SK-N-SH (cell line): Measurements from ENCODE around the gene LONRF3. TPM values are rescaled to one million over a fixed set of nuclear protein-coding genes. Genes with fewer than 3 reads are reported as not detected.

ENCODE experiments used
- CTCF ChIA-PET: fragments of 300-600, 350-600 bp; formaldehyde crosslinking; extraction: SDS; loops from one replicate; lab custom pipeline; 2021; lab: Yijun Ruan, JAX
- POLR2A ChIA-PET: fragments of 350-600 bp; sonication (Branson Sonifier 250); formaldehyde crosslinking; extraction: SDS; loops from one replicate; lab custom pipeline; 2020; ENCODE audit warnings: antibody characterized with exemption, inconsistent platforms; lab: Yijun Ruan, JAX
- DNase-seq: peaks from one replicate; pipeline ENCODE4 v3.0.0; 2012
- H2AFZ ChIP-seq: fragments of 200-600 bp; sonication (generic); 2 replicates; pipeline ENCODE4 v1.8.1; 2016; ENCODE audit warnings: antibody characterized with exemption, mild to moderate bottlenecking, low read depth
- H3F3A ChIP-seq: fragments of 200-600 bp; sonication (generic); replicated peaks from 2 replicates; pipeline ENCODE3; 2016; ENCODE audit warnings: antibody characterized with exemption, mild to moderate bottlenecking; ENCODE audit not compliant: insufficient read depth
- H3K27ac ChIP-seq, 2 experiments: fragments of 200-500 bp in 1 of 2; fragments of 200-600 bp in 1 of 2; sonication (Bioruptor generic) in 1 of 2; sonication (generic), shearing (Covaris generic) in 1 of 2; 2 replicates each; pipeline versions ENCODE4 v1.5.1 to v1.6.1; 2014 to 2016; ENCODE audit warnings: low read depth in 2 of 2, inconsistent platforms in 1 of 2, low read length in 1 of 2, mild to moderate bottlenecking in 1 of 2, mixed read lengths in 1 of 2
- H3K27me3 ChIP-seq: fragments of 200-600 bp; sonication (generic), shearing (Covaris generic); 2 replicates; pipeline ENCODE4 v1.6.1; 2016; ENCODE audit warnings: mixed run types; ENCODE audit not compliant: insufficient read depth
- H3K36me3 ChIP-seq, 2 experiments: fragments of 200-500 bp in 1 of 2; fragments of 200-600 bp in 1 of 2; sonication (Bioruptor generic) in 1 of 2; sonication (generic) in 1 of 2; replicated peaks in 1 of 2; 2 replicates each; pipeline versions ENCODE3 to v1.5.1; 2014 to 2016; ENCODE audit warnings: low read length in 1 of 2, mild to moderate bottlenecking in 1 of 2; ENCODE audit not compliant: insufficient read depth in 2 of 2, control insufficient read depth in 1 of 2
- H3K4me1 ChIP-seq, 2 experiments: fragments of 200-500 bp in 1 of 2; fragments of 200-600 bp in 1 of 2; sonication (Bioruptor generic) in 1 of 2; sonication (generic), shearing (Covaris generic) in 1 of 2; 2 replicates each; pipeline versions ENCODE4 v1.5.1 to v1.6.1; 2014 to 2016; ENCODE audit warnings: low read depth in 1 of 2, low read length in 1 of 2, mixed run types in 1 of 2; ENCODE audit not compliant: insufficient read depth in 2 of 2, control insufficient read depth in 1 of 2
- H3K4me2 ChIP-seq: fragments of 200-600 bp; sonication (generic), shearing (Covaris generic); 2 replicates; pipeline ENCODE4 v1.6.1; 2017; ENCODE audit warnings: mixed run types
- H3K4me3 ChIP-seq, 2 experiments: fragments of 200-500 bp in 1 of 2; fragments of 200-600 bp in 1 of 2; sonication (Bioruptor generic) in 1 of 2; sonication (generic), shearing (Covaris generic) in 1 of 2; 2 replicates each; pipeline versions ENCODE4 v1.5.1 to v1.8.1; 2014 to 2016; ENCODE audit warnings: low read depth in 2 of 2, inconsistent platforms in 1 of 2, low read length in 1 of 2, mild to moderate bottlenecking in 1 of 2, mixed read lengths in 1 of 2, moderate library complexity in 1 of 2
- H3K79me2 ChIP-seq: fragments of 200-600 bp; sonication (generic); 2 replicates; pipeline ENCODE4 v1.8.1; 2017; ENCODE audit warnings: mild to moderate bottlenecking; ENCODE audit not compliant: insufficient read depth
- H3K9ac ChIP-seq: fragments of 200-600 bp; sonication (generic); 2 replicates; pipeline ENCODE4 v1.6.1; 2017; ENCODE audit warnings: mixed run types
- H3K9me2 ChIP-seq: fragments of 200-600 bp; sonication (generic); 2 replicates; pipeline ENCODE4 v1.6.1; 2017; ENCODE audit warnings: mixed run types
- H3K9me3 ChIP-seq: fragments of 200-600 bp; sonication (generic); 2 replicates; pipeline ENCODE4 v1.6.1; 2017; ENCODE audit warnings: mixed run types, mild to moderate bottlenecking, moderate library complexity
- H4K20me1 ChIP-seq: fragments of 200-600 bp; sonication (generic); 2 replicates; pipeline ENCODE4 v1.6.1; 2017; ENCODE audit warnings: mild to moderate bottlenecking, mixed run types; ENCODE audit not compliant: insufficient read depth
- FOSL2 ChIP-seq: IDR thresholded peaks from 2 replicates; pipeline ENCODE4 v1.4.0; 2012; ENCODE audit warnings: low read depth, mild to moderate bottlenecking, moderate library complexity, borderline replicate concordance
- FOXJ3 ChIP-seq: sonication (generic); formaldehyde crosslinking; IDR thresholded peaks from 2 replicates; pipeline ENCODE4 v1.5.1; 2020; ENCODE audit warnings: mild to moderate bottlenecking, missing genetic modification reagents
- FOXM1 ChIP-seq: IDR thresholded peaks from 2 replicates; pipeline ENCODE4 v1.4.0; 2012; ENCODE audit warnings: low read depth, mild to moderate bottlenecking
- GATA2 ChIP-seq: sonication (generic); formaldehyde crosslinking; IDR thresholded peaks from 2 replicates; pipeline ENCODE4 v1.5.0; 2020; ENCODE audit warnings: mild to moderate bottlenecking, missing genetic modification reagents
- MEF2A ChIP-seq: IDR thresholded peaks from 2 replicates; pipeline ENCODE4 v1.4.0; 2012; ENCODE audit warnings: low read depth, borderline replicate concordance
- NFIC ChIP-seq: IDR thresholded peaks from 2 replicates; pipeline ENCODE4 v1.4.0; 2012; ENCODE audit warnings: borderline replicate concordance
- NRF1 ChIP-seq: IDR thresholded peaks from 2 replicates; pipeline ENCODE4 v1.6.1; 2012; ENCODE audit warnings: low read depth, mild to moderate bottlenecking, low read length
- RAD21 ChIP-seq: IDR thresholded peaks from 2 replicates; pipeline ENCODE4 v1.6.1; 2012; ENCODE audit warnings: mild to moderate bottlenecking, low read length
- RCOR1 ChIP-seq: fragments of 150-350 bp; IDR thresholded peaks from 2 replicates; pipeline ENCODE4 v1.6.1; 2017; ENCODE audit warnings: antibody characterized with exemption, low read length
- SIN3A ChIP-seq: IDR thresholded peaks from 2 replicates; pipeline ENCODE4 v1.6.1; 2012; ENCODE audit warnings: low read depth, mild to moderate bottlenecking, low read length, moderate library complexity, borderline replicate concordance
- TCF12 ChIP-seq: IDR thresholded peaks from 2 replicates; pipeline ENCODE4 v1.4.0; 2012
- YY1 ChIP-seq: IDR thresholded peaks from 2 replicates; pipeline ENCODE4 v1.4.0; 2012; ENCODE audit warnings: low read depth, mild to moderate bottlenecking
- WGBS: methylation state at CpG from one replicate; pipeline ENCODE4 v1.1.6; 2017; ENCODE audit warnings: low lambda C conversion rate; 5-methylcytosine and 5-hydroxymethylcytosine counted together
- polyA plus RNA-seq, 3 experiments: library from polyadenylated mRNA; depleted of rRNA; stranded (reverse); fragments of >200 nt; gene quantifications; 2 replicates each; pipeline ENCODE4 v1.2.3, GENCODE V29; 2012
- TF ChIP-seq, protein P1 (sequence below): fragments of 150-350 bp; IDR thresholded peaks from 2 replicates; pipeline ENCODE4 v1.6.1; 2017; ENCODE audit warnings: antibody characterized with exemption, low read length, low read depth, borderline replicate concordance
- TF ChIP-seq, protein P2 (sequence below): IDR thresholded peaks from 2 replicates; pipeline ENCODE4 v1.4.0; 2012; ENCODE audit warnings: low read depth
- TF ChIP-seq, protein P3 (sequence below): IDR thresholded peaks from 2 replicates; pipeline ENCODE4 v1.6.1; 2012; ENCODE audit warnings: mild to moderate bottlenecking, low read depth, low read length, moderate library complexity

LONRF3 gene
- polyA plus RNA-seq, 1 of the 3 experiments (the other 2 are of a cell fraction): 0.07 TPM

DNA sequence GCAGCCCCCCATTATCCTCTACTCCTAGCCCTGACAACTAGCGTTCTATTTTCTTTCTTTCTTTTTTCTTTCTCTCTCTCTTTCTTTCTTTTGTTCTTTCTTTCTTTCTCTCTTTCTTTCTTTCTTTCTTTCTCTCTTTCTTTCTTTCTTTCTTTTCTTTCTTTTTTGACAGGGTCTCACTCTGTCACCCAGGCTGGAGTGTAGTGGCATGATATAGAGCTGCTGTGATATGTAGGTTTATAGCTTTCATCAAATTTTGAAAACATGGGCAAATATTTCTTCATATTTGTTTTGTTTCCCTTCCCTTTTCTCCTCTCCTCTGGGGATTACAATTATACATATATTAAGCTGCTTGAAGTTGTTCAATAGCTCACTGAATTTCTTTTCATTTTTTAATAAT is 39.1 kb upstream of the LONRF3 start:
- POLR2A ChIA-PET: interaction anchor here (0.7 kb wide), 1 partner anchor 136 kb away, joined by 3 read pairs; no protein-coding TSS in a partner anchor
- CTCF ChIA-PET: no interaction called here
- 7% methylated on average over 1 of the region's 1 CpG for WGBS

DNA sequence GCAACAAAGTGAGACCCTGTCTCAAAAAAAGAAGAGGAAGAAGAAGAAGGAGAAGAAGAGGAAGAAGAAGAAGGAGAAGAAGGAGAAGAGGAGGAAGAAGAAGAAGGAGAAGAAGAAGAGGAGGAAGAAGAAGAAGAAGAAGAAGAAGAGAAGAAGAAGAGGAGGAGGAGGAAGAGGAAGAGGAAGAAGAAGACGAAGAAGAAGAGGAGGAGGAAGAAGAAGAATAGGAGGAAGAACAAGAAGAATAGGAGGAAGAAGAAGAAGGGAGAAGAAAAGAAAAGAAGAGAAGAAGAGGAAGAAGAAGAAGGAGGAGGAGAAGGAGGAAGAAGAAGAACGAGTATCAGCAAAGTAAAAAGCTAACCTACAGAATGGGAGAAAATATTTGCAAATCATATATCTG is 33.3 kb upstream of the LONRF3 start:
- H3K9me3 ChIP-seq: no peaks in the 10 kb centered on the region
- H3K27ac ChIP-seq: no peak overlapping the region
- 7% methylated on average over 2 of the region's 2 CpGs for WGBS
- no peak for DNase-seq
- peaks cover 8% of the 10 kb centered on the region; the same call in 1 of the 2 replicates for H3K27me3 ChIP-seq
- ChIA-PET POLR2A (no interaction called here), CTCF (no interaction called here)
- H3K79me2 ChIP-seq: no peaks in the 10 kb centered on the region
- no peaks in the 10 kb centered on the region for H3F3A ChIP-seq
- no peak overlapping the region for H3K4me3 ChIP-seq
- no peak overlapping the region for H3K9ac ChIP-seq
- TF ChIP-seq, protein P1, sequence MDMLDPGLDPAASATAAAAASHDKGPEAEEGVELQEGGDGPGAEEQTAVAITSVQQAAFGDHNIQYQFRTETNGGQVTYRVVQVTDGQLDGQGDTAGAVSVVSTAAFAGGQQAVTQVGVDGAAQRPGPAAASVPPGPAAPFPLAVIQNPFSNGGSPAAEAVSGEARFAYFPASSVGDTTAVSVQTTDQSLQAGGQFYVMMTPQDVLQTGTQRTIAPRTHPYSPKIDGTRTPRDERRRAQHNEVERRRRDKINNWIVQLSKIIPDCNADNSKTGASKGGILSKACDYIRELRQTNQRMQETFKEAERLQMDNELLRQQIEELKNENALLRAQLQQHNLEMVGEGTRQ: no peak
- TF ChIP-seq FOXJ3 (CRISPR knock-in tag) (no peak), YY1 (no peak), RCOR1 (no peak), NFIC (no peak), SIN3A (no peak), FOXM1 (no peak)
- TF ChIP-seq, protein P2, sequence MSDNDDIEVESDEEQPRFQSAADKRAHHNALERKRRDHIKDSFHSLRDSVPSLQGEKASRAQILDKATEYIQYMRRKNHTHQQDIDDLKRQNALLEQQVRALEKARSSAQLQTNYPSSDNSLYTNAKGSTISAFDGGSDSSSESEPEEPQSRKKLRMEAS: no peak
- no peak overlapping the region for H2AFZ ChIP-seq
- H4K20me1 ChIP-seq: no peaks in the 10 kb centered on the region
- H3K4me1 ChIP-seq: no peaks in the 10 kb centered on the region
- no peaks in the 10 kb centered on the region for H3K36me3 ChIP-seq
- H3K4me2 ChIP-seq: no peak overlapping the region
- H3K9me2 ChIP-seq: no peaks in the 10 kb centered on the region

More for the DNA sequence above, 39.1 kb upstream of the LONRF3 start:
- Histone ChIP-seq H3K27ac (no peak overlapping the region), H3K9me2 (no peaks in the 10 kb centered on the region), H3K36me3 (no peaks in the 10 kb centered on the region), H4K20me1 (no peaks in the 10 kb centered on the region), H3K4me3 (no peak overlapping the region), H3K79me2 (no peaks in the 10 kb centered on the region), H2AFZ (no peak overlapping the region), H3K4me1 (no peaks in the 10 kb centered on the region), H3F3A (no peaks in the 10 kb centered on the region), H3K4me2 (no peak overlapping the region), H3K27me3 (no peaks in the 10 kb centered on the region), H3K9ac (no peak overlapping the region), H3K9me3 (no peaks in the 10 kb centered on the region)
- no peak for TF ChIP-seq TCF12
- TF ChIP-seq, protein P1: no peak
- no peak for TF ChIP-seq NFIC
- TF ChIP-seq, protein P2: no peak
- TF ChIP-seq NRF1: no peak
- no peak for TF ChIP-seq MEF2A
- TF ChIP-seq FOXJ3 (CRISPR knock-in tag): no peak
- TF ChIP-seq, protein P3, sequence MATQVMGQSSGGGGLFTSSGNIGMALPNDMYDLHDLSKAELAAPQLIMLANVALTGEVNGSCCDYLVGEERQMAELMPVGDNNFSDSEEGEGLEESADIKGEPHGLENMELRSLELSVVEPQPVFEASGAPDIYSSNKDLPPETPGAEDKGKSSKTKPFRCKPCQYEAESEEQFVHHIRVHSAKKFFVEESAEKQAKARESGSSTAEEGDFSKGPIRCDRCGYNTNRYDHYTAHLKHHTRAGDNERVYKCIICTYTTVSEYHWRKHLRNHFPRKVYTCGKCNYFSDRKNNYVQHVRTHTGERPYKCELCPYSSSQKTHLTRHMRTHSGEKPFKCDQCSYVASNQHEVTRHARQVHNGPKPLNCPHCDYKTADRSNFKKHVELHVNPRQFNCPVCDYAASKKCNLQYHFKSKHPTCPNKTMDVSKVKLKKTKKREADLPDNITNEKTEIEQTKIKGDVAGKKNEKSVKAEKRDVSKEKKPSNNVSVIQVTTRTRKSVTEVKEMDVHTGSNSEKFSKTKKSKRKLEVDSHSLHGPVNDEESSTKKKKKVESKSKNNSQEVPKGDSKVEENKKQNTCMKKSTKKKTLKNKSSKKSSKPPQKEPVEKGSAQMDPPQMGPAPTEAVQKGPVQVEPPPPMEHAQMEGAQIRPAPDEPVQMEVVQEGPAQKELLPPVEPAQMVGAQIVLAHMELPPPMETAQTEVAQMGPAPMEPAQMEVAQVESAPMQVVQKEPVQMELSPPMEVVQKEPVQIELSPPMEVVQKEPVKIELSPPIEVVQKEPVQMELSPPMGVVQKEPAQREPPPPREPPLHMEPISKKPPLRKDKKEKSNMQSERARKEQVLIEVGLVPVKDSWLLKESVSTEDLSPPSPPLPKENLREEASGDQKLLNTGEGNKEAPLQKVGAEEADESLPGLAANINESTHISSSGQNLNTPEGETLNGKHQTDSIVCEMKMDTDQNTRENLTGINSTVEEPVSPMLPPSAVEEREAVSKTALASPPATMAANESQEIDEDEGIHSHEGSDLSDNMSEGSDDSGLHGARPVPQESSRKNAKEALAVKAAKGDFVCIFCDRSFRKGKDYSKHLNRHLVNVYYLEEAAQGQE: no peak
- no peak for TF ChIP-seq RAD21
- no peak for TF ChIP-seq GATA2 (CRISPR knock-in tag)
- no peak for TF ChIP-seq FOSL2
- DNase-seq: no peak
